OCI-LY1 (cell line): Measurements from ENCODE around the gene KDM5C.

ENCODE experiments used
- H2AFZ ChIP-seq: fragments of 200-600 bp; sonication (generic), shearing (Covaris generic); 2 replicates; pipeline ENCODE4 v1.6.0; 2014; ENCODE audit warnings: antibody characterized with exemption, mild to moderate bottlenecking, low read length
- H3F3A ChIP-seq: fragments of 200-600 bp; sonication (generic), shearing (Covaris generic); 2 replicates; pipeline ENCODE4 v1.6.0; 2014; ENCODE audit warnings: mild to moderate bottlenecking, antibody characterized with exemption, low read length, moderate library complexity; ENCODE audit not compliant: insufficient read depth
- H3K27ac ChIP-seq: fragments of 200-600 bp; sonication (generic); 2 replicates; pipeline ENCODE4 v1.5.1; 2014; ENCODE audit warnings: low read length, mixed run types, mild to moderate bottlenecking, low read depth; ENCODE audit not compliant: poor library complexity, severe bottlenecking
- H3K27me3 ChIP-seq: fragments of 200-600 bp; sonication (generic); 2 replicates; pipeline ENCODE4 v1.6.0; 2014; ENCODE audit warnings: antibody characterized with exemption, mild to moderate bottlenecking, low read length, moderate library complexity; ENCODE audit not compliant: insufficient read depth
- H3K36me3 ChIP-seq: fragments of 200-600 bp; sonication (generic); 2 replicates; pipeline ENCODE4 v1.6.1; 2014; ENCODE audit warnings: mild to moderate bottlenecking, antibody characterized with exemption, low read length, moderate library complexity, mixed read lengths; ENCODE audit not compliant: insufficient read depth
- H3K4me1 ChIP-seq: fragments of 200-600 bp; sonication (generic); 2 replicates; pipeline ENCODE4 v1.5.1; 2014; ENCODE audit warnings: mild to moderate bottlenecking, low read length, moderate library complexity; ENCODE audit not compliant: insufficient read depth, severe bottlenecking
- H3K4me2 ChIP-seq: fragments of 200-600 bp; sonication (generic), shearing (Covaris generic); 2 replicates; pipeline ENCODE4 v1.6.1; 2014; ENCODE audit warnings: low read length
- H3K4me3 ChIP-seq: fragments of 200-600 bp; sonication (generic); 2 replicates; pipeline ENCODE4 v1.5.1; 2014; ENCODE audit warnings: low read length, low read depth, mild to moderate bottlenecking, mixed read lengths; ENCODE audit not compliant: poor library complexity, severe bottlenecking
- H3K79me2 ChIP-seq: fragments of 200-600 bp; shearing (Covaris generic); 2 replicates; pipeline ENCODE4 v1.6.1; 2016; ENCODE audit warnings: mixed run types, low read length, mixed read lengths; ENCODE audit not compliant: insufficient read depth
- H3K9ac ChIP-seq: fragments of 200-600 bp; sonication (generic), shearing (Covaris generic); 2 replicates; pipeline ENCODE4 v1.6.1; 2014; ENCODE audit warnings: mild to moderate bottlenecking, low read length, mixed read lengths
- H3K9me2 ChIP-seq: fragments of 200-600 bp; sonication (generic), shearing (Covaris generic); 2 replicates; pipeline ENCODE4 v1.6.1; 2014; ENCODE audit warnings: low read depth, mild to moderate bottlenecking, low read length, mixed read lengths
- H3K9me3 ChIP-seq: fragments of 200-600 bp; shearing (Covaris generic); 2 replicates; pipeline ENCODE4 v1.6.1; 2014; ENCODE audit warnings: low read length, mixed read lengths
- H4K20me1 ChIP-seq: fragments of 200-600 bp; sonication (generic), shearing (Covaris generic); 2 replicates; pipeline ENCODE4 v1.6.0; 2016; ENCODE audit warnings: mild to moderate bottlenecking, low read length; ENCODE audit not compliant: insufficient read depth
- CTCF ChIP-seq: fragments of 200-600 bp; sonication (generic), shearing (Covaris generic); IDR thresholded peaks from 2 replicates; pipeline ENCODE4 v1.5.1; 2017; ENCODE audit warnings: mild to moderate bottlenecking, antibody characterized with exemption, low read length, moderate library complexity, mixed read lengths
- EZH2 ChIP-seq: fragments of 200-600 bp; sonication (generic), shearing (Covaris generic); IDR thresholded peaks from 2 replicates; pipeline ENCODE4 v1.8.0; 2017; ENCODE audit warnings: borderline replicate concordance, mixed run types, mild to moderate bottlenecking, antibody characterized with exemption, low read length, moderate library complexity, mixed read lengths

KDM5C gene

DNA sequence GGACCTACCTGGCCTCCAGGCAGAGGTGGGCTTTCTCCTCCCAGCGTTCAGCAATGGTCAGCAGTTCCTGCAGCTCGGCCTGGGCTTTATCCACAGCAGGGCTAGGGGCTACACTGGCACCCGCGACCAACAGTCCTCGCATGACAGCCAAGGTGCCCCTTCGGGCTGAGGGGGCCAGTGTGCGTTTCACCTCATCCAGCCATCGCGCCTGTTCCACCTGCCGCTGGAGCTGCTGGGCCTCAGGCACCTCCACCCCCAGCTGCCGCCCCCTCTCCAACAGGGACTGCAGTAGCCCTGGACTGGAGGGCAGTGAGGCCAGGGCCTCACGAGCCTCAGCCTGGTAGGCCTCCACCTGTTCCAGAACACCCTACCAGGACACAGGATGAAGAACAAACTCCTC, 28.3 kb downstream of the KDM5C start:
- no peaks in the 10 kb centered on the region for H3K4me1 ChIP-seq
- no peaks in the 10 kb centered on the region for H4K20me1 ChIP-seq
- no peak overlapping the region for H3K27ac ChIP-seq
- peaks cover 81% of the 10 kb centered on the region for H3K36me3 ChIP-seq
- no peak overlapping the region for H3K4me3 ChIP-seq
- H3K79me2 ChIP-seq, result no peaks in the 10 kb centered on the region
- H3K4me2 ChIP-seq, result no peak overlapping the region
- no peak overlapping the region for H2AFZ ChIP-seq
- no peaks in the 10 kb centered on the region for H3K9me2 ChIP-seq
- TF ChIP-seq EZH2 (no peak), CTCF (no peak)
- H3F3A ChIP-seq, result no peaks in the 10 kb centered on the region
- H3K9ac ChIP-seq, result no peak overlapping the region
- H3K27me3 ChIP-seq, result no peaks in the 10 kb centered on the region
- H3K9me3 ChIP-seq, result no peaks in the 10 kb centered on the region

DNA sequence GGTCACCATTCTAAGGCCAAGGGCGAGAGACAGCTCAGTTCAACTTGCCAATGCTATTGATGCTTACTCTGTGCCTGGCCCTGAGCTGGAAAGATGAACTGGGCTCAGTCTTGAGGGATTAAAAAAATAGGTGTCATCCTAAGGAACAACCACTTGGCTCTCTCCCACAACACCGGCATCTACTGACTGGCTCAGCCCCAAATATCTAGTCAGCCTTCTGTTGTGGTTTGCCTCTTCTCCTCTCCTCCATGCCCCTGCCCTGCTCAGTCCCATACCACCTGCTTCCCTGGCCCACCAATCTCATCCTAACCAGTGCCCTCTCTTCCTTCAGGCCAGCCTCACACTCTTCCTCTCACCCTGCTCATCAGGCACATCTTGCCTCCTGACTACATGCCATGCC, 29.6 kb downstream of the KDM5C start:
- Histone ChIP-seq H2AFZ (no peak overlapping the region), H3K36me3 (peaks cover 69% of the 10 kb centered on the region), H3K27ac (no peak overlapping the region), H3K9me2 (no peaks in the 10 kb centered on the region), H3K9ac (no peak overlapping the region), H3K4me2 (no peak overlapping the region), H4K20me1 (no peaks in the 10 kb centered on the region), H3F3A (no peaks in the 10 kb centered on the region), H3K9me3 (no peaks in the 10 kb centered on the region), H3K4me1 (no peaks in the 10 kb centered on the region), H3K27me3 (no peaks in the 10 kb centered on the region), H3K4me3 (no peak overlapping the region), H3K79me2 (no peaks in the 10 kb centered on the region)
- TF ChIP-seq EZH2 (no peak), CTCF (no peak)

- no peaks in the 10 kb centered on the region for H3K9me2 ChIP-seq
- H4K20me1 ChIP-seq, result no peaks in the 10 kb centered on the region
- peaks cover 58% of the 10 kb centered on the region for H3K36me3 ChIP-seq
- H3K9ac ChIP-seq, result no peak overlapping the region
- H3K27me3 ChIP-seq, result no peaks in the 10 kb centered on the region
- H3K4me3 ChIP-seq, result no peak overlapping the region
- TF ChIP-seq EZH2 (no peak), CTCF (no peak)
- H3K9me3 ChIP-seq, result no peaks in the 10 kb centered on the region
- H3K27ac ChIP-seq, result no peak overlapping the region
- H2AFZ ChIP-seq, result no peak overlapping the region
- H3K4me1 ChIP-seq, result no peaks in the 10 kb centered on the region
- H3F3A ChIP-seq, result no peaks in the 10 kb centered on the region
- H3K79me2 ChIP-seq, result no peaks in the 10 kb centered on the region
- no peak overlapping the region for H3K4me2 ChIP-seq
Observed at GRCh38 chrX:53194308-53194707, 30.7 kb downstream of the KDM5C start.
